PC-9 (cell line): ENCODE results near the gene CEP131.

ENCODE experiments used
- CTCF ChIP-seq: fragments of 200-600 bp; sonication (generic); conservative IDR thresholded peaks from 2 replicates; pipeline ENCODE4 v1.6.1; 2017; ENCODE audit warnings: mixed run types, antibody characterized with exemption, mild to moderate bottlenecking, moderate library complexity
- EZH2 ChIP-seq: fragments of 200-600 bp; sonication (generic); IDR thresholded peaks from 2 replicates; pipeline ENCODE4 v1.8.0; 2017; ENCODE audit warnings: antibody characterized with exemption, low read depth

GRCh38 chr17:81242421-81243332 is 19.9 kb upstream of the CEP131 start:
- TF ChIP-seq CTCF (no peak), EZH2 (no peak)
